Left lung (tissue), 14 donors: ENCODE measurements around the gene WDR72. TPM values are rescaled to one million over a fixed set of nuclear protein-coding genes. Genes with fewer than 3 reads are reported as not detected.

Experiments used
- ATAC-seq: fragments of 200-7000 bp; cut with Tn5 transposase; one replicate; pipeline ENCODE4 v1.9.1; 2020; ENCODE audit warnings: moderate library complexity
- DNase-seq, 4 donors: peaks; one replicate each; pipeline ENCODE4 v3.0.0-alpha.2; 2013 to 2020
- H3K27ac ChIP-seq, 2 donors: fragments of 200-600 bp; sonication (generic) in 1 of 2; one replicate each; pipeline versions ENCODE4 v1.5.0 to v1.8.0; 2020 to 2021
- H3K27me3 ChIP-seq, 2 donors: fragments of 200-600 bp; sonication (generic) in 1 of 2; one replicate each; pipeline versions ENCODE4 v1.5.0 to v1.8.0; 2020 to 2021
- H3K36me3 ChIP-seq, 2 donors: fragments of 200-600 bp; sonication (generic) in 1 of 2; one replicate each; pipeline versions ENCODE4 v1.5.0 to v1.8.0; 2020 to 2021
- H3K4me1 ChIP-seq, 2 donors: fragments of 200-600 bp; one replicate each; pipeline ENCODE4 v1.8.0; 2021
- H3K4me3 ChIP-seq, 2 donors: fragments of 200-600 bp; sonication (generic) in 1 of 2; one replicate each; pipeline versions ENCODE4 v1.5.0 to v1.8.0; 2020 to 2021; ENCODE audit warnings: mild to moderate bottlenecking in 1 of 2
- H3K9me3 ChIP-seq, 2 donors: fragments of 200-600 bp; sonication (generic) in 1 of 2; one replicate each; pipeline versions ENCODE4 v1.5.0 to v1.8.0; 2020 to 2021
- CTCF ChIP-seq, 2 donors: fragments of 200-600 bp; sonication (generic) in 1 of 2; IDR thresholded peaks; one replicate each; pipeline versions ENCODE4 v1.5.0 to v1.8.0; 2021; ENCODE audit warnings: antibody characterized with exemption in 2 of 2
- intact Hi-C, 2 donors: fragments of 100-400 bp; cut with DNase I; formaldehyde crosslinking; loops; one replicate each; pipeline versions ENCODE4 v1.11.2 to v1.14.2; 2022
- long read RNA-seq, 12 donors: library from polyadenylated mRNA in 2 of 12; unstranded in 2 of 12; transcript quantifications; one replicate each; pipeline ENCODE4 v2.0.0 and lab custom pipeline, GENCODE V29; 2019 to 2026
- polyA plus RNA-seq, 6 donors: library from polyadenylated mRNA; unstranded; fragments of 120-200 nt; gene quantifications; one replicate each; pipeline ENCODE4 v1.2.1, GENCODE V29; 2013; ENCODE audit not compliant: insufficient read length in 6 of 6
- total RNA-seq, 2 donors: library from RNA; stranded (reverse); fragmentation: NEBNext Ultra II Directional; extraction: Animal tissue kit (Norgen Biotek cat#: 25700); gene quantifications; one replicate each; pipeline ENCODE4 v1.2.1, GENCODE V29; 2021
- donor health status: DM: no; HTN: yes; CAD: no.
- donor health status: DM: no; HTN: no; CAD: no.

WDR72 gene
- under 1 TPM; 0.73 to 0.94 TPM for total RNA-seq
- 1 to 10 TPM; 2.4 to 6.5 (median 3.9) TPM for polyA plus RNA-seq
- long read RNA-seq, donor 1: 0 reads
- long read RNA-seq, donor 2: 0 reads
- long read RNA-seq, donor 3: 0 reads
- long read RNA-seq, donor 4: 0 reads
- long read RNA-seq, donor 5: 0 reads
- long read RNA-seq, donor 6: 0 reads
- long read RNA-seq, donor 7: 0 reads
- long read RNA-seq, donor 8: 0 reads
- long read RNA-seq, donor 9: 0 reads
- long read RNA-seq, donor 10, partial matches to known transcripts: 1 of 1 reads
- long read RNA-seq, donor 10, other reads (novel, unspliced or antisense): 0 of 1 reads
- long read RNA-seq, donor 11: 0 reads
- long read RNA-seq, donor 12: 0 reads

GRCh38 chr15:53759411-53759931 lies at the start of gene WDR72:
WDR72 (minus strand) TSS chr15:53759663; CDS start chr15:53733149, 26,514 bp downstream.
- Histone ChIP-seq H3K4me1 (no peaks in the 10 kb centered on the region), H3K27ac (no peak within 1 kb of the TSS), H3K27me3 (peaks cover 8 to 44% of the 10 kb centered on the region in 2 donors), H3K36me3 (no peaks in the 10 kb centered on the region), H3K4me3 (peak within 1 kb of the TSS; percentile 19 to 43), H3K9me3 (no peaks in the 10 kb centered on the region)
- TF ChIP-seq CTCF (IDR thresholded peaks at IDR 0.05): no peak
- ATAC-seq (peak; percentile 95), DNase-seq (peak in 3 of 4 donors; percentile 15 to 79 (median 34))
- intact Hi-C loops: no loop called here

- no peaks in the 10 kb centered on the region for H3K36me3 ChIP-seq
- no peaks in the 10 kb centered on the region for H3K4me1 ChIP-seq
- peak; percentile 75 for ATAC-seq
- H3K27ac ChIP-seq: no peak overlapping the region
- peaks cover 0 to 5% of the 10 kb centered on the region in 2 donors for H3K27me3 ChIP-seq
- peak; percentile 46 to 60 for TF ChIP-seq CTCF (IDR thresholded peaks at IDR 0.05)
- no peaks in the 10 kb centered on the region for H3K9me3 ChIP-seq
- intact Hi-C loops: no loop called here
- H3K4me3 ChIP-seq: no peak overlapping the region
- peak in 2 of 4 donors; percentile 32 to 49 for DNase-seq
These were observed 48.7 kb upstream of the WDR72 start for GRCh38 chr15:53808058-53808706.

GRCh38 chr15:53807501-53807900 lies 48.0 kb upstream of the WDR72 start:
- Histone ChIP-seq H3K27ac (no peak overlapping the region), H3K36me3 (no peaks in the 10 kb centered on the region), H3K4me3 (no peak overlapping the region), H3K4me1 (no peaks in the 10 kb centered on the region), H3K27me3 (peaks cover 0 to 5% of the 10 kb centered on the region in 2 donors), H3K9me3 (no peaks in the 10 kb centered on the region)
- peak in 2 of 4 donors; percentile 76 to 88 for DNase-seq
- no peak for TF ChIP-seq CTCF (IDR thresholded peaks at IDR 0.05)
- intact Hi-C loops: no loop called here
- peak; percentile 50 for ATAC-seq

GRCh38 chr15:53802672-53803071 lies 43.2 kb upstream of the WDR72 start:
- TF ChIP-seq CTCF (IDR thresholded peaks at IDR 0.05): no peak
- intact Hi-C loops: no loop called here
- Histone ChIP-seq H3K27me3 (no peaks in the 10 kb centered on the region), H3K4me1 (no peaks in the 10 kb centered on the region), H3K4me3 (no peak overlapping the region), H3K27ac (no peak overlapping the region), H3K36me3 (no peaks in the 10 kb centered on the region), H3K9me3 (no peaks in the 10 kb centered on the region)
- ATAC-seq (no peak), DNase-seq (no peak)

GRCh38 chr15:53791581-53791980 lies 32.1 kb upstream of the WDR72 start:
- intact Hi-C loops: no loop called here
- TF ChIP-seq CTCF (IDR thresholded peaks at IDR 0.05): no peak
- no peak for DNase-seq
- H3K36me3 ChIP-seq: no peaks in the 10 kb centered on the region
- H3K27ac ChIP-seq: no peak overlapping the region
- no peaks in the 10 kb centered on the region for H3K4me1 ChIP-seq
- ATAC-seq: no peak
- no peak overlapping the region for H3K4me3 ChIP-seq
- no peaks in the 10 kb centered on the region for H3K27me3 ChIP-seq
- H3K9me3 ChIP-seq: no peaks in the 10 kb centered on the region
